Measurements from ENCODE around the gene CCDC85B.

CCDC85B gene

GRCh38 chr11:65869643-65870306, 20.7 kb upstream of the CCDC85B start:
- DNase-seq (ENCODE audit: low spot score), result no peak
- H3K4me1 Mint-ChIP-seq (ENCODE audit: low read depth), result peaks cover 19% of the 10 kb centered on the region
- peaks cover 19% of the 10 kb centered on the region for H3K36me3 Mint-ChIP-seq (ENCODE audit: low read depth)
- H3K9me3 Mint-ChIP-seq, result no peaks in the 10 kb centered on the region
- H3K27ac Mint-ChIP-seq, result peak overlapping the region; percentile 15
- peaks cover 3% of the 10 kb centered on the region for H3K27me3 Mint-ChIP-seq (ENCODE audit: low read depth)
- no peak overlapping the region for H3K4me3 Mint-ChIP-seq

GRCh38 chr11:65870307-65870658, 20.2 kb upstream of the CCDC85B start:
- peaks cover 3% of the 10 kb centered on the region for H3K27me3 Mint-ChIP-seq (ENCODE audit: low read depth)
- H3K27ac Mint-ChIP-seq, result peak overlapping the region; percentile 62
- H3K4me1 Mint-ChIP-seq (ENCODE audit: low read depth), result peaks cover 17% of the 10 kb centered on the region
- H3K9me3 Mint-ChIP-seq, result no peaks in the 10 kb centered on the region
- H3K4me3 Mint-ChIP-seq, result no peak overlapping the region
- peaks cover 15% of the 10 kb centered on the region for H3K36me3 Mint-ChIP-seq (ENCODE audit: low read depth)
- DNase-seq (ENCODE audit: low spot score), result no peak

- Mint-ChIP-seq H3K9me3 (no peaks in the 10 kb centered on the region), H3K27ac (peak overlapping the region; percentile 62), H3K27me3 (ENCODE audit: low read depth) (peaks cover 3% of the 10 kb centered on the region), H3K4me3 (peak overlapping the region; percentile 36), H3K36me3 (ENCODE audit: low read depth) (peaks cover 9% of the 10 kb centered on the region), H3K4me1 (ENCODE audit: low read depth) (peaks cover 17% of the 10 kb centered on the region)
- DNase-seq (ENCODE audit: low spot score), result no peak
These were observed 19.5 kb upstream of the CCDC85B start for GRCh38 chr11:65870706-65871681.

GRCh38 chr11:65871811-65872548, 18.5 kb upstream of the CCDC85B start:
- H3K27me3 Mint-ChIP-seq (ENCODE audit: low read depth), result peaks cover 3% of the 10 kb centered on the region
- no peak for DNase-seq (ENCODE audit: low spot score)
- H3K4me1 Mint-ChIP-seq (ENCODE audit: low read depth), result peaks cover 17% of the 10 kb centered on the region
- peak overlapping the region; percentile 45 for H3K27ac Mint-ChIP-seq
- H3K4me3 Mint-ChIP-seq, result peak overlapping the region; percentile 36
- H3K36me3 Mint-ChIP-seq (ENCODE audit: low read depth), result peaks cover 5% of the 10 kb centered on the region
- no peaks in the 10 kb centered on the region for H3K9me3 Mint-ChIP-seq

- no peak for DNase-seq (ENCODE audit: low spot score)
These were observed 17.7 kb upstream of the CCDC85B start, which contains the start of gene EFEMP2 for GRCh38 chr11:65872586-65873317. Gene EFEMP2, minus strand, starts transcription at chr11:65872800. Its CDS starts 446 bp downstream, at chr11:65872354.

GRCh38 chr11:65873318-65874156, 16.9 kb upstream of the CCDC85B start:
- Mint-ChIP-seq H3K4me1 (ENCODE audit: low read depth) (peaks cover 19% of the 10 kb centered on the region), H3K9me3 (no peaks in the 10 kb centered on the region), H3K36me3 (ENCODE audit: low read depth) (no peaks in the 10 kb centered on the region), H3K27me3 (ENCODE audit: low read depth) (peaks cover 3% of the 10 kb centered on the region), H3K27ac (peak overlapping the region; percentile 89), H3K4me3 (peak overlapping the region; percentile 92)
- DNase-seq (ENCODE audit: low spot score), result peak; percentile 94

More at GRCh38 chr11:65872586-65873317, 17.7 kb upstream of the CCDC85B start, which contains the start of gene EFEMP2:
- no peaks in the 10 kb centered on the region for H3K36me3 Mint-ChIP-seq (ENCODE audit: low read depth)
- H3K9me3 Mint-ChIP-seq, result no peaks in the 10 kb centered on the region
- peaks cover 3% of the 10 kb centered on the region for H3K27me3 Mint-ChIP-seq (ENCODE audit: low read depth)
- H3K27ac Mint-ChIP-seq, result peak within 1 kb of the TSS; percentile 89
- peak within 1 kb of the TSS; percentile 92 for H3K4me3 Mint-ChIP-seq
- peaks cover 19% of the 10 kb centered on the region for H3K4me1 Mint-ChIP-seq (ENCODE audit: low read depth)

GRCh38 chr11:65879617-65880016, 10.9 kb upstream of the CCDC85B start, which contains the start of gene CTSW:
Gene CTSW, plus strand, starts transcription at chr11:65879837. Its CDS starts 18 bp downstream, at chr11:65879855.
- peak within 1 kb of the TSS; percentile 71 for H3K4me3 Mint-ChIP-seq
- no peak for DNase-seq (ENCODE audit: low spot score)
- H3K36me3 Mint-ChIP-seq (ENCODE audit: low read depth), result peaks cover 16% of the 10 kb centered on the region
- peaks cover 28% of the 10 kb centered on the region for H3K4me1 Mint-ChIP-seq (ENCODE audit: low read depth)
- no peaks in the 10 kb centered on the region for H3K27me3 Mint-ChIP-seq (ENCODE audit: low read depth)
- peak within 1 kb of the TSS; percentile 76 for H3K27ac Mint-ChIP-seq
- H3K9me3 Mint-ChIP-seq, result no peaks in the 10 kb centered on the region

GRCh38 chr11:65880027-65880426, 10.4 kb upstream of the CCDC85B start:
- Mint-ChIP-seq H3K27me3 (ENCODE audit: low read depth) (no peaks in the 10 kb centered on the region), H3K4me3 (peak overlapping the region; percentile 71), H3K4me1 (ENCODE audit: low read depth) (peaks cover 30% of the 10 kb centered on the region), H3K9me3 (no peaks in the 10 kb centered on the region), H3K27ac (peak overlapping the region; percentile 69), H3K36me3 (ENCODE audit: low read depth) (peaks cover 20% of the 10 kb centered on the region)
- DNase-seq (ENCODE audit: low spot score), result no peak

GRCh38 chr11:65880844-65881421, 9.5 kb upstream of the CCDC85B start:
- Mint-ChIP-seq H3K27ac (peak overlapping the region; percentile 76), H3K27me3 (ENCODE audit: low read depth) (no peaks in the 10 kb centered on the region), H3K4me3 (peak overlapping the region; percentile 49), H3K36me3 (ENCODE audit: low read depth) (peaks cover 26% of the 10 kb centered on the region), H3K9me3 (no peaks in the 10 kb centered on the region), H3K4me1 (ENCODE audit: low read depth) (peaks cover 33% of the 10 kb centered on the region)
- DNase-seq (ENCODE audit: low spot score), result no peak

GRCh38 chr11:65882120-65883057, 8.1 kb upstream of the CCDC85B start:
- no peak overlapping the region for H3K4me3 Mint-ChIP-seq
- H3K27me3 Mint-ChIP-seq (ENCODE audit: low read depth), result no peaks in the 10 kb centered on the region
- peaks cover 40% of the 10 kb centered on the region for H3K4me1 Mint-ChIP-seq (ENCODE audit: low read depth)
- no peak overlapping the region for H3K27ac Mint-ChIP-seq
- H3K36me3 Mint-ChIP-seq (ENCODE audit: low read depth), result peaks cover 37% of the 10 kb centered on the region
- H3K9me3 Mint-ChIP-seq, result no peaks in the 10 kb centered on the region
- no peak for DNase-seq (ENCODE audit: low spot score)

GRCh38 chr11:65883058-65883761, 7.3 kb upstream of the CCDC85B start:
- peaks cover 40% of the 10 kb centered on the region for H3K36me3 Mint-ChIP-seq (ENCODE audit: low read depth)
- H3K9me3 Mint-ChIP-seq, result no peaks in the 10 kb centered on the region
- no peak overlapping the region for H3K4me3 Mint-ChIP-seq
- H3K27ac Mint-ChIP-seq, result no peak overlapping the region
- H3K27me3 Mint-ChIP-seq (ENCODE audit: low read depth), result no peaks in the 10 kb centered on the region
- no peak for DNase-seq (ENCODE audit: low spot score)
- H3K4me1 Mint-ChIP-seq (ENCODE audit: low read depth), result peaks cover 40% of the 10 kb centered on the region

All from T-helper 2 cell treated with Interferon-gamma antibody and Interleukin-4, amounts not matched to agents 5 μg/mL and 100 μg/mL, for 36 hours (primary cell).